ENCODE data around the gene NSL1.

The NSL1 gene

DNA sequence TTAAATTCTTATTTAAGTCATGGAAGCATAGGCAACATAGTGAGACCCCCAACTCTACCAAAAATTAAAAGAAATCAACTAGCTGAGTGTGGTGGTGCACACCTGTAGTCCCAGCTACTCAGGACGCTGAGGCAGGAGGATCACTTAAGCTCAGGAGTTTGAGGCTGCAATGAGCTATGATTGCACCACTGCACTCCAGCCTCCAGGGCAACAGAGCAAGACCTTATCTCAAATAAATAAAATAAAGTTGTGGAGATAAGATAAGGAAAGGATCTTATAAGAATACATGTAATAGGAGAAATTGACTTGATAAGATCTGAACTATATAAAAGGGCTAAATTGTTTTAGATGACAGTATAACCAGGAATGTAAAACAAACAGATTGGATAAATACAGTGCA, 89.7 kb downstream of the NSL1 start:
- no peak for DNase-seq

DNA sequence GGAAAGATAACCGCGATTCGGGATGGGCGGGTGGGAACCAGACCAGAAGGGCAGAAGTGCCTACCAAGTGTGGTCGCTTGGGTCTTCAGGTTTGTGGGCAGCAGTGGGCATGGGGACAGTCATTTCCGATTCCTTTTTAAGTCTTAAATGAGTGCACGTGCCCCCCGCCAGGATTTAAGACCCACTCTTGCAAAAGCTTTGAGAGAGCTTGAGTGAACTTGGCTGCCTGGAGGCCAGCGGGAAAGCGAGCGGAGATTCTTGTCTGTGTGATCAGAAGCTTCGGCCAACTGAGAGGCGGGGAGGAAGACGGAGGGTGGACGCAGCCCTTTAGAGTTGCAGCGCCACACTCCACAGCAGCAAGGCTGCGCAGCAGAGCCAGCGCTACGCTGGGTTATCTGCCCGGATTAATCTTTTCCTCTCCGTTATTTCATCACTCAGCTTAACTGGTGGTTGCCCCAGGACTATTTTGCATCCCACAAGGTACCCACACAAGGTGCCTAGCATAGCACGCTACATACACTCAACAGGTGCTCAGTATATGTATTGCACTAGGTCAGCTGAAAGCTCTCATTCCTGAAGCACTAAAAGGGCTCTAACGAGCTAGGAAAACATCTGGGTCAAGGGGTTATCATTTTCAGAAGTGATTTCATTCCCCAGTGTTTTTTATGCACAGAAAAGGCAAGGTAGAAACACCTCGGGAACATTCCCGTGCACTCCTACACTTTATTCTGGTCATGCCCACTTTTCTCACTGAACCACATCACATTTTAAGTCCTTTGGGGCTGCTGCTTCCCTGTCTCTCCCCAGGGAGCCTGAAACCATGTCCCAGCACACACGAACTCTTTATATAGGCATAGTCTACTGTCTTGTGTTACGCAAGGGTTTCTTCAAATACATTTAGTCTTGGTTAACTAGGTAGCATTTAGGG, 90.4 kb downstream of the NSL1 start:
- DNase-seq = no peak

DNA sequence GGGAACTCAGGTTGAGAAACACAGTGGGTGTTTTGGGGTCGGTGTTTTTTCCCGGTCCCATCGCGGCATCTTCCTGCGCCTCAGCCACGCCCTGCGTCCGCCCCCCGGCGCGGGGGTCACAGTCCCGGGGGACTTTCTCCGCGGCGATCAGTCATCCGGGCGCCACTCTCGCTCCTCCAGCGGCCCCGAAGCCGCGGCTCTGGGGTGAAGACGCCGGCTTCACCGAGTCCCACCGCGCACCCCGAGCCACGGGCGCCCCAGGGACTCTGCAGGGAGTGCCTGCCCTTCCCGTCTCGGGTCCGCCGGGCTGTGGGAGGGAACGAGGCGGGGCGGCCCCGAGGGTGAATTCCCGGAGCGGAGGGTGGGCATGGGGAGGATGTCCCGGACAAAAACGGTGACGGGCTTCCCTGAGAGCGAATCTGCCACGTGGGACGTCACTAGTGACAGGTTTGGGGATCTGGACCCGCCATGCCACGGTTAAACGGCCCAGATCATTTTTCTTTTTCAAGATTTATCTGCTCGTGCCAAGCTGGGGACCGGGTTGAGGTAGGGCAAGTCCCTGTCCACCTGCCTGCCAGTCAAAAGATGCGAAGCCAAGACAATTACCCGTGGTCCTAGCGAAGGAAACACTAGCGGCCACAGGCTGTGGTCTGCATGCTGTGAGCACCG, 91.2 kb downstream of the NSL1 start:
- DNase-seq = no peak

- DNase-seq = no peak
Observed at GRCh38 chr1:212699625-212700222, 91.9 kb downstream of the NSL1 start, which contains the start of gene BATF3. Gene BATF3 (minus strand): TSS chr1:212699840. CDS start chr1:212699762, 78 bp downstream.

- DNase-seq = peak; percentile 51
Observed at GRCh38 chr1:212699104-212699624, 92.4 kb downstream of the NSL1 start.

- no peak for DNase-seq
Observed at GRCh38 chr1:212698467-212699103, 93.0 kb downstream of the NSL1 start.

- DNase-seq = no peak
Observed at GRCh38 chr1:212696721-212697331, 94.8 kb downstream of the NSL1 start.

GRCh38 chr1:212692774-212693644, 98.6 kb downstream of the NSL1 start:
- DNase-seq = no peak

- DNase-seq = no peak
Observed at GRCh38 chr1:212691561-212692071, 100.0 kb downstream of the NSL1 start.

DNA sequence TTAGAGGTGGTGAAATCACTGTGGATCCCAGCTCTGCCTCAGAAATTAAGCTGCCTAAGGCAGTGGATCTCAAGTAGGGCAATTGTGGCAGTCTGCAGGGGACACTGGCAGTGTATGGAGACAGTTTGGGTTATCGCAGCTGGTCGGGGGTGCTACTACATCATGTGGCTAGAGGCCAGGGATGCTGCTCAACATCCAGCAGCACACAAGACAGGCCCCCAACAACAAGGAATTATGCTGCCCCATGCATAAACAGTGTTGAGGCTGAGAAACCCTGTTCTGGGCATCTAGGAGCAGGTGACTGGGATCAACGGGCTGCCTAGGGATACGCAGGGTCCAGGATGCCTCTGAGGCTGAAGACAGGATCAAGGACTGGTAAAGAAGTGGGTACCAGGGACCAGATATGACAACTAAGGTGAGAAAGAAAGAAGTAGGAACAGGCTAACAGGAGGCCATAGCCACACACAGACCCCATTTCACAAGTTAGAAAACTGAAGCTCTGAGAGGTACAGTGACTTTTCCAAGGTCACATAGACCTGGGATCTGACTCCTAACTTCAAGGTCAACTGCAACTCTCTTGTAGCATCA, 100.7 kb downstream of the NSL1 start:
- no peak for DNase-seq

DNA sequence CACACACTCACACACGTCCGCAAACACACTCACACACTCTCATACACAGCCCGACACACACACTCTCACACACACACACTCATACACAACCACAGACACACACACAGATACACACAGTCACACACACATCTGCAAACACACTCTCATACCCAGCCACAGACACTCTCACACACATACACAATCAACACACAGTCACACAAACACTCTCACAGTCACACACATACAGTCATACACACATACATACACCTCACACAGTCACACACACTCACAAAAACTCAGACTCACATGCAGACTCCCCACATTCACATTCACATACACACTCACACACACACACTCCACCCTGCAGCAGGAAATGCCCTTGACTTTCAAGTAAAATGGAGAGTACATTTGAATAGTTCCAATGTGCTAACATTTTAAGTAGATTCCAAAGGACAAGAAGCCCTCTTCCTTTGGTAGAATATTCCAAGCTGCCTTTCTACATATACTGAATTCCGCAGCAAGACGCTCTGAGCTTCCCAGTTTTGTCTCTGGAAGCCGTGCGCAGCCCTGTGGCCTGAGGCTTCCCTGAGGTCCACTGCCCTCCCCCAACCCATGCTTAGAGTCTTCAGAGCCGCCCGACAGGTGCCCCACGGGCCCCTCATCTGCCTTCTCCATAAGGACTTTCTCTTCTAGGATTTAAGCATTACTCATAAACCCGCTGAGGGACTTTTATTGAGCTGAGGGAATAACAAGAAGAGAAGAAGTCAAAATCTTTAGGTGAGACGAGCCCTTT, 101.6 kb downstream of the NSL1 start:
- no peak for DNase-seq

- no peak for DNase-seq
Observed at GRCh38 chr1:212689196-212689725, 102.3 kb downstream of the NSL1 start.

- no peak for DNase-seq
Observed at GRCh38 chr1:212688341-212689047, 103.1 kb downstream of the NSL1 start.

DNA sequence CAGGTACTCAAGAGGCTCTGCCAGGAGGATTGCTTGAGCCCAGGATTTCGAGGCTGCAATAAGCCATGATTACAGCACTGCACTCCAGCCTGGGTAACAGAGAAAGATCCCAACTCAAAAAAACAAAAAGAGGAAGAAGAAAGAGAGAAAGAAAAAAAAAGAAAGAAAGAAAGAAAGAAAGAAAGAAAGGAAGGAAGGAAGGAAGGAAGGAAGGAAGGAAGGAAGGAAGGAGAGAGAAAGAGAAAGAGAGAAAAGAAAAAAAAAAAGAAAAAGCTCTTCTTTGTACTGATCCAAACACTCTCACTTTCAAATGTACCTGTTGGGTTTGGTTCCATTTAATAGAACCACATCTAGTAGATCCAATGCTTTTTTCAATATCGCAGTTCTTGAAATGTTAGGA, 103.8 kb downstream of the NSL1 start:
- DNase-seq = no peak

GRCh38 chr1:212686591-212686990, 105.0 kb downstream of the NSL1 start:
- DNase-seq = no peak

GRCh38 chr1:212686069-212686468, 105.5 kb downstream of the NSL1 start:
- DNase-seq = no peak

GRCh38 chr1:212685429-212685828, 106.1 kb downstream of the NSL1 start:
- no peak for DNase-seq

DNA sequence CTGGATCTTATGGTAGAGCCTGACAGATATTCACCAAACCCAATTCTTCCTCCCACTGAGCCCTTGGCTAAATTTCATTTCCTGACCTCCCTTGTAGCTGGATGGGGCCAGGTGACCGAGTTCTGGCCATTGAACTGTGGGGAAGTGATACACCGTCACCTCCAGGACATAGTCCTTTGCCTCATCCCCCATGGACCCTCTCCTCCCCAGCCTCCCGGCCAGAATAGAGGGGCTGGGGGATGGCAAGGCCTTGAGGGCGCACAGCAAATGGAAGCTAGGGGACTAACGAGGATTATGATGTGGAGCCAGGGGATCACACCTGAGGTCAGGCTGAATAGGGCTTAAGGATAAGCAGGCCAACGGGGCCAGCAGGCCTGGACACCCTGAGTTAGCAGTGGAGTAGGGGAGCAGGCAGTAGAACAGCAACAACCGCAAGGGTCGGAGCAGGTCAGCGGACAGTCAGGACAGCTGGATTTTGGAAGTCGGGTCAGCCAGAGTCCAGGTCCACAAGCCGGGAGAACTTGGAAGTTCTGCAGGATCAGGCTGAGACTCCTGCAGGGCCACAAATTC, 107.0 kb downstream of the NSL1 start:
- DNase-seq = no peak

DNA sequence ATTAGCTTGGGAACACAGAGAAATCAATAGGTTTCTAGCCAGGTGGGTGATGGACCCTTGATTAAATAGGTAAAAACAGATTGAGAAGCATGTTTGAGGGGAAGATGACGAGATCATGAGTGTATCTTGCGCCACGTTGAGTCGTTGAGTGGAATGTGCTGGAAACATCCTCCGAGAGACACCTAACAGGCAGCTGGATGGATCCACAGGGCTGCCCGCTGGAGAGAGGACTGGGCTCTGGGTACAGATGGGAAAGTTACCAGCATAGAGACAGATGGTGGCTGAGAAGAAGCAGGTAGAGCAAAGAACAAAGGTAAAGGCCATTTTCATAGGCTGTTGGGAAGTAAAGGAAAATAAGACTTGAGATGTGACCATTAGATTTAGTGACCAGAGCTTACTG, 107.5 kb downstream of the NSL1 start:
- DNase-seq = no peak
